Fibroblast of villous mesenchyme (primary cell): ENCODE data around the gene TSPAN17. TPM values are rescaled to one million over a fixed set of nuclear protein-coding genes. Genes with fewer than 3 reads are reported as not detected.

Source experiments
- DNase-seq: peaks from one replicate; pipeline ENCODE4 v3.0.0-alpha.2; 2010; ENCODE audit warnings: low read depth
- H3K4me3 ChIP-seq: 2 replicates; pipeline ENCODE4 v1.5.1; 2011; ENCODE audit warnings: low read depth, mild to moderate bottlenecking, low read length
- total RNA-seq: library from RNA; depleted of rRNA; stranded (reverse); fragments of >200 nt; gene quantifications from 2 replicates; pipeline ENCODE4 v1.2.3, GENCODE V29; 2012
- TF ChIP-seq, protein P1 (sequence below): IDR thresholded peaks from 2 replicates; pipeline ENCODE4 v1.5.1; 2012; ENCODE audit warnings: low read depth, mild to moderate bottlenecking, low read length; ENCODE audit not compliant: insufficient read depth

Gene TSPAN17
- total RNA-seq, 1 donor = 38.0 TPM

DNA sequence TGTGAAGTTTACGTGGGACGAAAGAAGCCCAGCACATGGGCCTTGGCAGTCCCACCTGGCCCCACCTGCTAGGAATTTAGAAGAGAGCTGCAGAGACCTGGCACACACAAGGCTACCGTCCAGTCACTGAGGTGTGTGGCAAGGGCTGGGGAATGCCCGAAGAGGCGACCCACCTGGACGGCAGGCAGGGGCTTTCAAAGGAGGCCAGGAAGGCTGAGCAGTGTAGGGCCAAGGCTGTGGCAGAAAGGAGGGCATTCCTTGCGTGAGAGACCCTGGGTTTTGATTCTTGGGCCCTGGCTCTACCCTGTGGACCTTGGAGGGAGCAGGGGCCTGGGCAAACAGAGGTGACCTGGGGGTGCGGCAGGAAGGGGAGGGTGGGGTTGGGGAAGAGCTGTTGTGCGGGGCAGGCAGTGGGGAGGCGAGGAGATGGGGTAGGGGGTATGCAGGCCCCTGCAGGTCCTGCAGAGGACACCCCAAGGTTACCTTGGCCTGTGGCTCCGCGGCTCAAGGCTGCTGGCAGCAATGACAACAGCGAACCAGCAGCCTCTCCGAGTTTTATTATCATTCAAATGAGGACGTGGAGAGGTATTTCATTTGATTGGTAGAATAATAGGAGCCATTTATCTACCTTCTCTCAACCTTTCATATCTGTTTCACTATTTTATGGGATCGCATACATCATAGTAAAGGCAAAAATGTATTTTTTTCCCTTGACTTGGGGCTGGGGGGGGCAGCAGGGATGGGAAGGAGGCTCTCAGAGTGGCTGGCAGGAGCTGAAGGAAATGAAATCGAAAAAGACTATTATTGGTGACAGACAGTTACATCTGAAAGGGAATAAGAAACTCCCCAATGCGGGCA lies 24.8 kb downstream of the TSPAN17 start:
- no peak for DNase-seq
- H3K4me3 ChIP-seq = no peak overlapping the region
- TF ChIP-seq, protein P1, sequence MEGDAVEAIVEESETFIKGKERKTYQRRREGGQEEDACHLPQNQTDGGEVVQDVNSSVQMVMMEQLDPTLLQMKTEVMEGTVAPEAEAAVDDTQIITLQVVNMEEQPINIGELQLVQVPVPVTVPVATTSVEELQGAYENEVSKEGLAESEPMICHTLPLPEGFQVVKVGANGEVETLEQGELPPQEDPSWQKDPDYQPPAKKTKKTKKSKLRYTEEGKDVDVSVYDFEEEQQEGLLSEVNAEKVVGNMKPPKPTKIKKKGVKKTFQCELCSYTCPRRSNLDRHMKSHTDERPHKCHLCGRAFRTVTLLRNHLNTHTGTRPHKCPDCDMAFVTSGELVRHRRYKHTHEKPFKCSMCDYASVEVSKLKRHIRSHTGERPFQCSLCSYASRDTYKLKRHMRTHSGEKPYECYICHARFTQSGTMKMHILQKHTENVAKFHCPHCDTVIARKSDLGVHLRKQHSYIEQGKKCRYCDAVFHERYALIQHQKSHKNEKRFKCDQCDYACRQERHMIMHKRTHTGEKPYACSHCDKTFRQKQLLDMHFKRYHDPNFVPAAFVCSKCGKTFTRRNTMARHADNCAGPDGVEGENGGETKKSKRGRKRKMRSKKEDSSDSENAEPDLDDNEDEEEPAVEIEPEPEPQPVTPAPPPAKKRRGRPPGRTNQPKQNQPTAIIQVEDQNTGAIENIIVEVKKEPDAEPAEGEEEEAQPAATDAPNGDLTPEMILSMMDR = no peak

DNA sequence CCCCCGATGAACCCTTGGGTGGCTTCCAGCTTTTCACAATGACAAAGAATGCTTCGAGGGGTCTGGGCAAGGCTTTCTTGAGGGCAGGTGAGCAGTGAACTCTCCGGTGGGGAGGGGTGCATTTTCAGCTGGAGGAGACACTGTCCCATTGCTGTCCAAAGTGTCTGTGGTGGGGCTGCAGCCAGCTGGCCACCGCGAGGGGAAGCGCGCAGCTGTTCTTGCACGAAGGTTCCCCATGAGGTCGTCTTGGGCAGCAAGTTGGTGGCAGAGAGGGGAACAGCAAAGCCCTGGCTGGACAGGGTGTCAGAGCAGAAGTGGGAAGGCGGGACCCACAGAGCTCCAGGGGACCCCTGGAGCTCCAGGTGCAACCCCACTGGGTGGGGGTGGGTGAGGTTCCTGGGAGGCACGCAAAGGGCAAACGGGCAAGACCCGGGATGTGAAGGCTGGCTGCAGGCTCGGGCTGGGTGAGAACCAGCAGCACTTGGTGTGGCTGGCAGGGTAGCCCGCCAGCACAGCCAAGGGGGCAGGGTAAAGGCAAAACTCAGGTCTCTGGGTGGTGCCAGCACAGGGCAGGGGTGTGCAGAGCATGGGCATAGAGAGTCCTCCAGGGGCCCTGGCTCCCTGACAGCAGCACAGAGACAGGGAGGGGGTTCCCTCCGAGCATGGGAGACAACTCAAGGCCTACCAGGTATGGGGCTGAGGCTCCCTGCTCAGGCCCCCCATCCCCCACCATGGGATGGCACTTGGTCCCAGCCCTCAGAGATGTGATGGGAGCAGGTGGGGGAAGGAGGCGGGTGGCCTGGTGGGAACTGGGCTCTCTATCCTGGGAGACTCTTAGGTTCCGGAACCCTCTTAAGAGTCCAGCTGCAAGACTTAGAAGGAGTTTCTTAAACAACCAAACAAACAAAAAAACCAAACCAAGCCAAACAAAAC lies 26.6 kb downstream of the TSPAN17 start:
- no peak for DNase-seq
- TF ChIP-seq, protein P1 = no peak
- H3K4me3 ChIP-seq = no peak overlapping the region

DNA sequence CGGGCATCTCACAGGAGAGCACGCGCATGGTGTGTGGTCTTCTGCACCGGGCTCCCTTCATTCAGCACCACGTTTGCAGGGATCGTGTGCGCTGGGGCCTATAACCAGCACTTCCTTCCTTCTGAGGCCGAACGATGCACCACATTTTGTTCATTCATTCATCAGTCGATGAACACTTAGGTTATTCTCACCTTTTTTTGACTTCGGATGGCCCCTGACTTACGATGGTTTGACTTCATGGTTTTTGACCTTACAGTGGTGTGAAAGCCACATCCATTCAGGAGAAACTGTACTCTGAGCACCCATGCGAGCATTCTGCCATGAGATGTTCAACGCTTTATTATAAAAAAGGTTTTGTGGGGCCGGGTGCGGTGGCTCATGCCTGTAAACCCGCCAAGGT lies 27.5 kb downstream of the TSPAN17 start:
- H3K4me3 ChIP-seq = no peak overlapping the region
- TF ChIP-seq, protein P1 = no peak
- no peak for DNase-seq

DNA sequence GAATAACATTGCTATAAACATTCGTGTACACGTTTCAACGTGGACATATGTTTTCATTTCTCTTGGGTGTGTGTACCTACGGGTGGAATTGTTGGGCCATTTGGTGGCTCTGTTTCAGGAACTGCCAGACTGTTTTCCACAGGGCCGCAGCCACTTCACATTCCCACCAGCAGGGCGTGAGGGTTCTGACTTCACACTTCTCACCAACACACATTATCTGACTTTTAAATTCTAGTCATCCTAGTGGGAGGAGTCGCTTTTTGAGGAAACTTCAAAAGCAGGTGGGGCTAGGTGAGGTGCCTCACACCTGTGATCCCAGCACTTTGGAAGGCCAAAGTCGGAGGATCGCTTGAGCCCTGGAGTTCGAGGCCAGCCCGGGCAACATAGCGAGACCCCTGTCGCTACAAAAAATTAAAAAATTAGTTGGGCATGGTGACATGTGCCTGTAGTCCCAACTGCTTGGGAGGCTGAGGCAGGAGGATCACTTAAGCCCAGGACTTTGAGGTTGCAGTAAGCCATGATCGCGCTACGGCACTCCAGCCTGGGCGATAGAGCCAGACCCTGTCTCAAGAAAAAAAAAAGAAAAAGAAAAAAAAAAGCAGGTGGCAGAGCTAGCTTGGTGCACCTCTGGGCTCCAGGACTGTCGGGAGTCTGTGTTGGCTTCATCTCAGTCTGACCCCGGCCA lies 28.5 kb downstream of the TSPAN17 start:
- TF ChIP-seq, protein P1 = peak; percentile 77
- no peak overlapping the region for H3K4me3 ChIP-seq
- DNase-seq = peak; percentile 26

DNA sequence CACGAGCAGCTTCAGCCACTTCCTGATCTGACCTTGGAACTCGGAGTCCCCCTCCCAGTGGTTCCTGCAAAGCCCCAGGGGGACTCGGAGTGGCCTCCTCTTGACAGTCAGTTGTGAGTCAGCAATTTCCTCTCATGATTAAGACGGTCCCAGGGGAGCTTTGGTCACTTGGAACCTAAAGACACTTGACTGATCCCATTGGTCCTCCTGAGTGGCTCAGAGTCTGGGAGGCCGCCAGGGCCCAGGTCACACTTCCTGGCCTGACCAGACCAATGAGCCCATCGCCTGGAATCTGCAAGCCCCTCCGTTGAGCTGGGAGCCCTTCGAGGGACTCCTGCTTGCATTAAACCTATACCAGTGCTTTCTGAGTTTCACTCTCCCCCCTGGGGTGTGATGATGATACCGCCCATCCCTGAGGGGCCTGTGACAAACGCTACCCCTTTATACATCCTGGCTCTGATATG lies 29.1 kb downstream of the TSPAN17 start:
- no peak overlapping the region for H3K4me3 ChIP-seq
- DNase-seq = peak; percentile 11
- TF ChIP-seq, protein P1 = no peak

DNA sequence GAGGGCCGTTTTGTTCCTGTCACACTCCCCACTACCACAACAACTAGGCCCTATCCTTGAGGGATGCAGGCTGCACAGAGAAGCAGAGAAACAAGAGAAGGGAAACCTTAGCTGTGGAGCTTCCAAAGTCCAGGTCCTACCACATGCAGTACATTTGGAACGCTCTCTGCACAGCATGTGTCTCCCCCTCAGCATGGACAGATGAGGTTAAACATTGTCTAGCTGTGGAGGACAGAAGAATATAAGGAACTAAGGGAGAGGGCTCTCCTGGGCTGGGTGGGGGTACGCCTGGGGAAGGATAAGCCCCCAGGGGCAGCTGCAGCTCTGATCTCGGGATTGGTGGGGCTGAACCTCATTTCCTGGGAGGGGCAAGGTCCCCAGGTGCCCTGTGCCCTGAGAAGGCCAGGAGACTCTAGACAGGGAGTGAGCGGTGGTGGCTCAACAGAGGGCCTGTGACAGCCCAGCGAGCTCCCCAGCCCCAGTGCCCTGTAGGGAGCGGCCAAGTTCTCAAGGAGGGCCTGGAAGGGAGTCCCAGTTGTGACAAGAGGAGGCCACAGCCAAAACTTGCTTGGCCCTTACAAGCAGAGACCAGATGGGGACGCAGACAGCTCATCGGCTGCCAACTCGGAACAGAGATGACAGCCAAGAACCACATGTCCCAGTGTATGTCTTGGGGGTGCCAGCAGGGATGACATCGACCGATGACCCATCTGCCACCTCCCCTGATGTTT lies 30.1 kb downstream of the TSPAN17 start:
- TF ChIP-seq, protein P1 = no peak
- DNase-seq = no peak
- no peak overlapping the region for H3K4me3 ChIP-seq
